Sigmoid colon (tissue), 7 donors: ENCODE measurements around the gene HMCN2. TPM values are rescaled to one million over a fixed set of nuclear protein-coding genes. Genes with fewer than 3 reads are reported as not detected.

ENCODE experiments used
- DNase-seq: peaks from one replicate; pipeline ENCODE4 v3.0.0-alpha.2; 2019
- H3K27ac ChIP-seq, 4 donors: fragments of 200-600 bp; sonication (generic); one replicate each; pipeline ENCODE4 v1.5.1; 2016 to 2019; ENCODE audit warnings: mild to moderate bottlenecking in 1 of 4
- H3K27me3 ChIP-seq, 3 donors: fragments of 200-600 bp; sonication (generic); one replicate each; pipeline ENCODE4 v1.5.1; 2019; ENCODE audit warnings: mild to moderate bottlenecking in 1 of 3
- H3K36me3 ChIP-seq, 4 donors: fragments of 200-600 bp; sonication (generic); one replicate each; pipeline ENCODE4 v1.5.1; 2016 to 2019
- H3K4me1 ChIP-seq, 4 donors: fragments of 200-600 bp; sonication (generic); one replicate each; pipeline ENCODE4 v1.5.1; 2017 to 2019
- H3K4me3 ChIP-seq, 4 donors: fragments of 200-600 bp; sonication (generic); one replicate each; pipeline ENCODE4 v1.5.1; 2017 to 2019; ENCODE audit warnings: mild to moderate bottlenecking in 2 of 4, moderate library complexity in 1 of 4
- H3K9me3 ChIP-seq, 4 donors: fragments of 200-600 bp in 3 of 4; sonication (generic) in 3 of 4; one replicate each; pipeline versions ENCODE4 v1.5.1 to v1.6.1; 2013 to 2019
- EP300 ChIP-seq, 4 donors: sonication (generic); formaldehyde crosslinking; IDR thresholded peaks; one replicate each; pipeline ENCODE4 v1.6.1; 2017; ENCODE audit warnings: antibody characterized with exemption in 4 of 4
- POLR2A ChIP-seq, 2 donors: fragments of 450-650 bp; IDR thresholded peaks; one replicate each; pipeline ENCODE4 v1.6.1; 2016; ENCODE audit warnings: antibody characterized with exemption in 2 of 2, mild to moderate bottlenecking in 2 of 2, moderate library complexity in 2 of 2
- POLR2AphosphoS5 ChIP-seq, 4 donors: sonication (generic); formaldehyde crosslinking; IDR thresholded peaks; one replicate each; pipeline ENCODE4 v1.6.1; 2017; ENCODE audit warnings: antibody characterized with exemption in 4 of 4
- WGBS, 2 donors: extraction: QIAGEN DNeasy Blood & Tissue Kit; methylation state at CpG; one replicate each; pipeline ENCODE4 v1.1.7; 2013; 5-methylcytosine and 5-hydroxymethylcytosine counted together
- intact Hi-C: fragments of 100-400 bp; cut with DNase I; formaldehyde crosslinking; loops from one replicate; pipeline ENCODE4 v1.15.1; 2023
- polyA plus RNA-seq, 3 donors: library from polyadenylated mRNA; stranded (reverse); fragments of 200-250 nt; gene quantifications; one replicate each; pipeline ENCODE4 v1.2.3, GENCODE V29; 2013
- total RNA-seq, 4 donors: library from RNA; depleted of rRNA; stranded (reverse); fragments of >200 nt; gene quantifications; one replicate each; pipeline ENCODE4 v1.1.0, GENCODE V29; 2016
- TF ChIP-seq, protein P1 (sequence below), 4 experiments: fragments of 450-650 bp in 3 of 4; fragments of 200-600 bp in 1 of 4; IDR thresholded peaks; one replicate each; pipeline ENCODE4 v1.5.1; 2016 to 2019; ENCODE audit warnings: antibody characterized with exemption in 4 of 4, mild to moderate bottlenecking in 3 of 4, moderate library complexity in 2 of 4
- donor health status: healthy with polysubstance abuse.
- donor health status: Bipolar disorder and iron deficiency.
- donor health status: healthy.

Gene HMCN2
- total and polyA plus RNA-seq, 7 donors, result 3.6 to 106 (median 13.2) TPM

DNA sequence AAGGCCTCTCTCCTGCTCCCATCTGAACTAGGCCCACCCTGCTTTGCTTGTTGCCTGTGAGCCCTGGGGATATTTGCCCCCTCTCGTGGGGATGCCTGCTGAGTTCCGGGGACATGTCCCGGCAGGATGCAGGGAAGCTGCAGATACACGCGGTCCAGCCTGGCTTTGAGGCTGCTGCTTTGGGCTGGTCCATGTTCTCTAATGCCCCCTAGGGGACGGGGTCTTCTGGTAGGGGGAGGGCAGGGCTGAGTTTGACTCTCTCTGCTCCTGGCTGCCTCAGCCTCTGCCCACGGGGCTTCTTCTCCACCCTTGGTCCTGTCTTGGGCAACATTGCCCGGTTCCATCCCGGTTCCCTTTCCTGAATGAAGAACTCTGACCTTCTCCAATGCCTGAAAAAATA, 94.3 kb downstream of the HMCN2 start:
- Histone ChIP-seq H3K27ac (peak overlapping the region in 1 of 4 donors; percentile 48), H3K4me1 (peaks cover 0 to 11% (median 0%) of the 10 kb centered on the region in 4 donors), H3K4me3 (no peak overlapping the region), H3K36me3 (peaks cover 0 to 69% (median 24%) of the 10 kb centered on the region in 4 donors), H3K27me3 (no peaks in the 10 kb centered on the region), H3K9me3 (no peaks in the 10 kb centered on the region)
- 76 to 77% methylated on average over 9 of the region's 9 CpGs for WGBS, 2 donors
- intact Hi-C loops, result no loop called here
- TF ChIP-seq EP300 (IDR thresholded peaks at IDR 0.05) (no peak), POLR2A (IDR thresholded peaks at IDR 0.05) (no peak), POLR2AphosphoS5 (IDR thresholded peaks at IDR 0.05) (no peak)
- TF ChIP-seq, protein P1, sequence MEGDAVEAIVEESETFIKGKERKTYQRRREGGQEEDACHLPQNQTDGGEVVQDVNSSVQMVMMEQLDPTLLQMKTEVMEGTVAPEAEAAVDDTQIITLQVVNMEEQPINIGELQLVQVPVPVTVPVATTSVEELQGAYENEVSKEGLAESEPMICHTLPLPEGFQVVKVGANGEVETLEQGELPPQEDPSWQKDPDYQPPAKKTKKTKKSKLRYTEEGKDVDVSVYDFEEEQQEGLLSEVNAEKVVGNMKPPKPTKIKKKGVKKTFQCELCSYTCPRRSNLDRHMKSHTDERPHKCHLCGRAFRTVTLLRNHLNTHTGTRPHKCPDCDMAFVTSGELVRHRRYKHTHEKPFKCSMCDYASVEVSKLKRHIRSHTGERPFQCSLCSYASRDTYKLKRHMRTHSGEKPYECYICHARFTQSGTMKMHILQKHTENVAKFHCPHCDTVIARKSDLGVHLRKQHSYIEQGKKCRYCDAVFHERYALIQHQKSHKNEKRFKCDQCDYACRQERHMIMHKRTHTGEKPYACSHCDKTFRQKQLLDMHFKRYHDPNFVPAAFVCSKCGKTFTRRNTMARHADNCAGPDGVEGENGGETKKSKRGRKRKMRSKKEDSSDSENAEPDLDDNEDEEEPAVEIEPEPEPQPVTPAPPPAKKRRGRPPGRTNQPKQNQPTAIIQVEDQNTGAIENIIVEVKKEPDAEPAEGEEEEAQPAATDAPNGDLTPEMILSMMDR (IDR thresholded peaks at IDR 0.05), result no peak
- DNase-seq, result no peak

DNA sequence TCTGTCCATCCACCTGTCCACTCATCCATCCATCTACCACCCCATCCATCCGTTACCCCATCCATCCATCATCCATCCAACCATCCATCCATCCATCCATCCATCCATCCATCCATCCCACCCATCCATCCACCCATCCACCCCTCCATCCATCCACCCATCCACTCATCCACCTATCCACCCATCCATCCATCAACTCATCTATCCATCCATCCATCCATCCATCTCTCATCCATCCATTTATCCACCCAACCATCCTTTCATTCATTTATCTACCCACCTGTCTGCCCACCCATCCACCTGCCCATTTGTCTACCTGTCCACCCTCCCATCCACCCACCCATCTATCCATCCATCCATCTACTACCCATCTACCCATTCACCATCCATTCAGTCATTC, 95.1 kb downstream of the HMCN2 start:
- TF ChIP-seq, protein P1 (IDR thresholded peaks at IDR 0.05), result no peak
- no peak for TF ChIP-seq POLR2A (IDR thresholded peaks at IDR 0.05)
- TF ChIP-seq EP300 (IDR thresholded peaks at IDR 0.05), result no peak
- no peak for TF ChIP-seq POLR2AphosphoS5 (IDR thresholded peaks at IDR 0.05)
- no peaks in the 10 kb centered on the region for H3K27me3 ChIP-seq
- no peak overlapping the region for H3K27ac ChIP-seq
- DNase-seq, result no peak
- 92 to 98% methylated on average over 1 of the region's 1 CpG for WGBS, 2 donors
- intact Hi-C loops, result no loop called here
- H3K36me3 ChIP-seq, result peaks cover 0 to 66% (median 23%) of the 10 kb centered on the region in 4 donors
- H3K9me3 ChIP-seq, result no peaks in the 10 kb centered on the region
- H3K4me1 ChIP-seq, result peaks cover 0 to 11% (median 0%) of the 10 kb centered on the region in 4 donors
- H3K4me3 ChIP-seq, result no peak overlapping the region

DNA sequence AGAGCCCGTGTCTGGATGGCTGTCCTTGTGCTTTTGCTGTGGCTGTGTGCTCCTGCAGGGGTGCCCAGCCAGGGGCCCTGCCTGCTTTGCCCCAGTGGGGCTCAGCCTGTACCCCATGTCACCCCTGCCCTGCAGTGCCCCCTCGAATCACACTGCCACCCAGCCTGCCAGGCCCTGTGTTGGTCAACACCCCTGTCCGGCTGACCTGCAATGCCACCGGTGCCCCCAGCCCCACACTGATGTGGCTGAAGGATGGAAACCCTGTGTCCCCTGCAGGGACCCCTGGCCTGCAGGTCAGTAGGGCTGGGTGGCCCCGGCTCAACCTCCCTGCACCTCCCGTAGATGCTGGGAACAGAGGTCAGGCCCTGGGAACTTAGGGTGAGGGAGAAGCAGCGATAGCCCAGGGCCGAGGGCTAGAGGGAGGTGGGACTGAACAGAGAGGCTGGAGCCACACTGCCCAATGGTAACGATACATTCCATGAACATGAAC, 96.4 kb downstream of the HMCN2 start:
- no peak for DNase-seq
- H3K27me3 ChIP-seq, result no peaks in the 10 kb centered on the region
- peaks cover 0 to 11% (median 0%) of the 10 kb centered on the region in 4 donors for H3K4me1 ChIP-seq
- H3K27ac ChIP-seq, result no peak overlapping the region
- peaks cover 0 to 61% (median 18%) of the 10 kb centered on the region in 4 donors for H3K36me3 ChIP-seq
- no peak overlapping the region for H3K4me3 ChIP-seq
- no peaks in the 10 kb centered on the region for H3K9me3 ChIP-seq
- 82 to 93% methylated on average over 9 of the region's 9 CpGs for WGBS, 2 donors
- intact Hi-C loops, result no loop called here
- TF ChIP-seq, protein P1 (IDR thresholded peaks at IDR 0.05), result no peak
- TF ChIP-seq POLR2AphosphoS5 (IDR thresholded peaks at IDR 0.05), result no peak
- TF ChIP-seq EP300 (IDR thresholded peaks at IDR 0.05), result no peak
- TF ChIP-seq POLR2A (IDR thresholded peaks at IDR 0.05), result no peak

DNA sequence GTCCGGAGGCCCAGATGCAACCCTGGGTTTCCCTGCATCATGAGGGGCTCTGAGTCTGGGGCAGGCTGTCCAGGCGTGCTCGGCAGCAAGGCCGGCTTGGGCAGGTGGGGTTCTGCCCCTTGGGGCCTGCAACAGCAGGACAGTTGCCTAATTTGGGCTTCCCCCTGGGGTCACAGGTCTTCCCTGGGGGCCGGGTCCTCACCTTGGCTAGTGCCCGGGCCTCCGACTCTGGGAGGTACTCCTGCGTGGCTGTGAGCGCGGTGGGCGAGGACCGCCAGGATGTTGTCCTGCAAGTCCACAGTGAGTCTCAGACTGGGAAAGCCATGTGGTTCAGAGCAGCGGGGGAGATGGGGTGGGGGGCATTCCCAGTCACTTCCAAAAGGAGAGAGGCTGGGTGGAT, 97.1 kb downstream of the HMCN2 start:
- WGBS, 2 donors, result 93 to 94% methylated on average over 13 of the region's 13 CpGs
- H3K27me3 ChIP-seq, result no peaks in the 10 kb centered on the region

More for the DNA sequence above, 97.1 kb downstream of the HMCN2 start:
- Histone ChIP-seq H3K4me1 (peaks cover 0 to 5% (median 0%) of the 10 kb centered on the region in 4 donors), H3K36me3 (peaks cover 0 to 57% (median 18%) of the 10 kb centered on the region in 4 donors), H3K4me3 (no peak overlapping the region), H3K9me3 (no peaks in the 10 kb centered on the region), H3K27ac (no peak overlapping the region)
- no peak for DNase-seq
- TF ChIP-seq EP300 (IDR thresholded peaks at IDR 0.05), result no peak
- no peak for TF ChIP-seq POLR2AphosphoS5 (IDR thresholded peaks at IDR 0.05)
- TF ChIP-seq POLR2A (IDR thresholded peaks at IDR 0.05), result no peak
- TF ChIP-seq, protein P1 (IDR thresholded peaks at IDR 0.05), result no peak
- intact Hi-C loops, result no loop called here
